ENCODE measurements around the gene DLGAP4. TPM values are rescaled to one million over a fixed set of nuclear protein-coding genes. Genes with fewer than 3 reads are reported as not detected.
A peak's percentile ranks its signal among the peaks of the same experiment; 100 is the strongest.

Gene DLGAP4
- total RNA-seq, 1 donor = 26.1 TPM

GRCh38 chr20:36273414-36274180, 32.5 kb upstream of the DLGAP4 start:
- no peak for DNase-seq (ENCODE audit: low read depth in 2 of 3, low spot score in 2 of 3)

- no peak for DNase-seq (ENCODE audit: low read depth in 2 of 3, low spot score in 2 of 3)
Measured at GRCh38 chr20:36274181-36274841, 31.8 kb upstream of the DLGAP4 start.

DNA sequence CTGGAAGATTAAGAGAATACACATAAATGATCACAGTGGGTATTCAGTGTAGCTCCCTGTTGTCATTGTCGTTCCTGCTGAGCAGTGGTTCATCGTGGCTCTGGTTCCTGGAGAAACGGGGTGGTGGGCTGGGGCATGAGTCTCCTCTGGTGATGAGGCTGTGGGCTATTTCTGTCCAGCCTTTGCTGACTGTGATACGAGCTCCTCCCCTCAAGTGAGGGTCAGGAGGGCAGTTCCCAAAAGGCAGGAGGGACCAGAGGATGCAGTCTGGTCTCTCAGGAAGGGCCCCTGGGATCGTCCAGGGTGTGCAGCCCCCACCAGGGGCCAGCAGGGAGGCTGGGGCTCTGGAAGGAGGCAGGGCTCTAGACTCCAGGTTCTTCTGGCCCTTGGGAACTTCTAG, 31.1 kb upstream of the DLGAP4 start:
- no peak for DNase-seq (ENCODE audit: low read depth in 2 of 3, low spot score in 2 of 3)

DNA sequence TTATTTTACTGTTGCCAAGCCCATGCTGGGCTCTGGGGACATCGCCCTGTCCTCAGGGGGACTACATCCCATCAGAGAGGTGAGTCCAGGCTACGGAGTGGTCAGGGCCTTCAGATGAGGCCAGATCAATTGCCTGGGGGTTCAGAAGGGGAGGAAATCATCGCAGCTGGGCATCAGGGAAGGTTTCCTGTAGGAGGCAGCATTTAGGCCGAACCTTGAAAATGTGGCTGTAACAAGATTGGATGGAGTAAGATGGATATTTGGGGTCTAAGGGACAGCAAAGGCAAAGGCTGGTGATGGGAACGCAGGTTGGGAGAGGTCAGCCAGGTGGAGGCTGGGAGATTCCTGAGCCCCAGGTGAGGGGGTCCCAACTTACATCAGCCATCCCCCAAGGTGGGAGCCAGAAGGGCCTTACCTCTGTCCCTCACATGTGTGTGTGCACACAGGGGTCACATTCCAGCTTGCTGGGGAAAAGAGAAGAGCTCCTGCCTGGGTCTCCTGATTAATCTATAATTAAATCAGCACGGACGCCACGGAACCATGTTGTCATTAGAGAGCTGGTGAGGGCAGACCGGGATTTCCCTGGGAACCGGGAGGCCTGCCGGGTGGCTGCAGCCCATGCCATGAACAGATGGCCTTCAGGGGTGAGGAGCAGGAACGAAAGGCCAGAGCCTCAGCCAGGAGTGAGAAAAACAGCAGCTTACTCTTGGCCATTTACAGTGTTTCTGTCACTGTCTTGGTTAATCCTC, 30.5 kb upstream of the DLGAP4 start:
- no peak for DNase-seq (ENCODE audit: low read depth in 2 of 3, low spot score in 2 of 3)

DNA sequence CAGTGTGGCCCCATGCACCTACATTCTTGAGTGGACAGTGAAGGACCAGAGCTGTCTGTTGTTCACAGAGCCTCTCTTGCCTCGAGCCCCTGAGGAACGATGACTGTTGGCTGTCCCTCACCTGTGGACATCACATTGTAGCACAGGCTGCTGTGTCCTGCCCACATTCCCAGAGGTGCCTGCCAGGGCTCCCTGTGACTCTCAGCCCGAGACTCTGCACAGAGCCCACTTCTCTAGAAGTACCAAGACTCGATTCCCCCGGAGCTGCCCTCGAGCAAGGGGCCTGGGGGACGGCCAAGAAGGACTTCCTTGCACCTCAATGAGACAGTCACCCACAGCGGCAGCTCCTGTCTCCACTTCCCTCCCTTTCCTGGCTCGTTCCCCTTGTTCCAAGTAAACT, 28.6 kb upstream of the DLGAP4 start:
- DNase-seq (ENCODE audit: low read depth in 2 of 3, low spot score in 2 of 3) = no peak

DNA sequence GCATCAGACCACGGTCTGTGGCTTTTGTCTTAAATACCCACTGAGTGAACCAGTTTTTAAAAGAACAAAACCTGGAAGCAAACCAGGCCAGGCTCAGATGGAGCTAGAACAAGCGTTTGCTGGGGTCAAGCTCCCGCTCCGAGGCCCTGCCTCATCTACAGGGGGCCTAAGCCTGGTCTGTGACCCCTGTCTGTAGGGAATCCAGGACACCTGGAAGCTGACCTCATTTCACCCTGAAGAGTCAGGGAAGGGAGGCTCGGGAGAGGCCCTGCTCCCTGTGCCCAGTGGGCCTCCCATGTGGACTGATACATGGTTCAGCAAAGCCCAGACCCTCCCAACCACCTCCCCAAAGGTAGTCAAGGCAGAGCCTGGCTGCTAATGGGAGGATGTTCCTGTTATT, 26.8 kb upstream of the DLGAP4 start:
- DNase-seq (ENCODE audit: low read depth in 2 of 3, low spot score in 2 of 3) = no peak

DNA sequence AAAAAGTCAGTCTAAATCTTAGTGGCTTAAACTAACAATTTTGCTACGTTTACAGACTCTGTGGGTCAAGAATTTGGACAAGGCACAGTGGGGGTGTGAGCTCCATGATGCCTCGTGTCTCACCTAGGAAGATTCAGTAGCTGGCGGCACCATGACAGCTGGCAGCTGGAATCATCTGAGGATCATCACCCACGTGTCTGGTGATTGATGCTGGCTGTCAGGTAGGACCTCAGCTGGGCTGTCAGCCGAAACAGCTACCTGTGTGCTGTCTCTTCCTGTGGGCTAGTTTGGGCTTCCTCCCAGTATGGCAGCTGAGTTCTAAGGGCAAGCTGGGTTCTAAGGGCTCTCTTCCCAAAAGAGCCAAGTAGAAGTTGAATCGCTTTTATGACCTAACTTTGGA, 26.4 kb upstream of the DLGAP4 start:
- DNase-seq (ENCODE audit: low read depth in 2 of 3, low spot score in 2 of 3) = no peak

DNA sequence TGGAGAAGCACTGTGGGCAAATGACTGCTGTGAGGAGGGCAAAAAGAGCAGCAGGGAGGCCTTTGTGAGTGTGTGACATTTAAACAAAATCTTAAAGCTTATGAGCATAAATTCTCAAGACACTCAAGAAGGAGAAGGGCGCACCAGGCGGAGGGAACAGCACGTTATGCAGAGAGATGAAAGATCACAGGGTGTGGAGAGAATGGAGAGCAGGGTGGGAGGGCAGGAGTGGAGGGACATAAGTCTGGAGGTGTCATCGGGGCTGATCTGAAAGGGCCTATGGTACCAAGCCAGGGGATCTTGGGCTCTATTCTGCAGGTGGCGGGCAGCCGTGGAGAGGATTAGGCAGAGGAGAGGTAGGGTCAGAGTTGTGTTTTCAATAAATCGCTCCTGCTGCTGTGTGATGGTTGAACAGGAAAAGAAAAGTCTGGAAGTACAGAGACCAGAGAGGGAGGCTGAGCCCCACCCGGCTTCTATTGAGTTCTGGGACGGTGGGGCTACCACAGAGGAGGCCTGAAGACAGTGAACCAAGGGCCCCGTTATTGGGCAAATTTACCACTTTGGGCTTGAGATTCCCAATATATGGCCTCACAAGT, 24.3 kb upstream of the DLGAP4 start:
- DNase-seq (ENCODE audit: low read depth in 2 of 3, low spot score in 2 of 3) = no peak

GRCh38 chr20:36284751-36285150, 21.4 kb upstream of the DLGAP4 start:
- DNase-seq (ENCODE audit: low read depth in 2 of 3, low spot score in 2 of 3) = no peak

DNA sequence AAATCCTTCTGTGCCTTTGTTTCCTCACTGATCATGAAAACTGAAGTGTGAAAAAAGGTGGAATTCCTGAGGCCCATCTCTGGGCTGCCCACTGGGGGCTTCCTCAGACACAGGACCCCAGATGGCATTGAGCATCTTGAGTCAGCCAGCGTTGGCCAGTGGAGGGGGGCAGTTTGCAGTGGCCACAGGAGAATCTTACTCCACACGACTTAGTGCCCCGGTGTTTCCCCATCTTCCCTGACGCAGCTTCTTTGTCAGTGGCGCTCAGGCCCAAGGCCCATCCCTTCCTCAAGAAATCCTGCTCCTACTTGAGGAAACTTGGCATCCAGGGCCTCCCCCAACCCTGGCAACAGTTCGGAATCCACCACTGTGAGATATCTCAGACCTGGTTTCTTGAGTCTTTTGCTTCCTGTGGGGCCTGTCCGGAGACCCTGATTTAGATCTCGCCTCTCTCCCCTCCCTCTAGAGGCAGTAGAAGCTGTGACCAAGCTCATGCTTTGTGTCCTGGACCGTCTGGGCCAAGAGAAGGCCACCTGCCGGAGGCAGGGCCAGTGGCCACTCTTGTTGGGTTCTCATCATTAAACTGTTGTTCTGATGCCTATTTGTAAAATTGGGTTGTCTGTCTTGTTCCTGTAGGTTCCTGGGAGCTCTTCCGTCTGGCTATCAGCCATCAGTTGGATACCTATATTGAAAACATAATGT, 20.2 kb upstream of the DLGAP4 start:
- no peak for DNase-seq (ENCODE audit: low read depth in 2 of 3, low spot score in 2 of 3)

- no peak for DNase-seq (ENCODE audit: low read depth in 2 of 3, low spot score in 2 of 3)
Measured at GRCh38 chr20:36297656-36298055, 8.5 kb upstream of the DLGAP4 start.

DNA sequence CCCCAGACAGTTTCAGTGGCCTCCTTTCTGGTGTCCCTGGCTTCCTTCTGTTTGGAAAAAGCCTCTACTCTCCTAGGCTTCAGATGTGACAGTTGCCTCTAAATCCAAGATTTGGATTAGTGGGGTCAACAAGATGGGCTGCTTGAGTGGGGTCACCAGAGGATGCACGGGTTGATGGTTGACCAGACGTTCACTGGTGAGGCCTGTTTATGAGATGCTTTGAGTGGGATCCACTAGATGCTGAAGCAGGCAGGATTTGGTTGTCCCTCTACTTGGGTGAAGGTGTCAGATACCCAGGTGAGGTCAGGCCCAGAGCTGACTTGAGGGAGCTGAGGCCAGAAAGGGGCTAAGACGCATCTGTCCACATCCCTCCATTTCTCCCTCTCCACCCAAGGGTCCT, 8.1 kb upstream of the DLGAP4 start:
- DNase-seq (ENCODE audit: low read depth in 2 of 3, low spot score in 2 of 3) = no peak

GRCh38 chr20:36298795-36299339, 7.3 kb upstream of the DLGAP4 start:
- DNase-seq (ENCODE audit: low read depth in 2 of 3, low spot score in 2 of 3) = no peak

DNA sequence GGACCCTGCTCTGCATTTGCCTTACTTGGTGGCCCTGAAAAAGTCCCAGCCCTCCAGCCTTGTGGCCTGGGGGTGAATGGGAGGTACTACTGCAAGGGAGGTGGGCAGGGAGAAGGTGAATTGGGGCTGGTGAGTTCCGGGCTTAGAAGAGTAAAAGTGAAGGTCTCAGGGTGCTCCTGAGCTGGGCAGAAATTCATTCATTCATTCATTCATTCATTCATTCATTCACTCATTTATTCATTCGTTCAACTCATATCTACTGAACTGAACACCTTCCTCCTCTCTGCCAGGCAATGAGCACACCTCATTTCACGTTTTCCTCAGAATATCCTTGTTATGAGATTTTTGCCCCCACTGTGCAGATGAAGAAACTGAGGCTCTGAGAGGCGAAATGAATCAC, 6.7 kb upstream of the DLGAP4 start:
- DNase-seq (ENCODE audit: low read depth in 2 of 3, low spot score in 2 of 3) = no peak

DNA sequence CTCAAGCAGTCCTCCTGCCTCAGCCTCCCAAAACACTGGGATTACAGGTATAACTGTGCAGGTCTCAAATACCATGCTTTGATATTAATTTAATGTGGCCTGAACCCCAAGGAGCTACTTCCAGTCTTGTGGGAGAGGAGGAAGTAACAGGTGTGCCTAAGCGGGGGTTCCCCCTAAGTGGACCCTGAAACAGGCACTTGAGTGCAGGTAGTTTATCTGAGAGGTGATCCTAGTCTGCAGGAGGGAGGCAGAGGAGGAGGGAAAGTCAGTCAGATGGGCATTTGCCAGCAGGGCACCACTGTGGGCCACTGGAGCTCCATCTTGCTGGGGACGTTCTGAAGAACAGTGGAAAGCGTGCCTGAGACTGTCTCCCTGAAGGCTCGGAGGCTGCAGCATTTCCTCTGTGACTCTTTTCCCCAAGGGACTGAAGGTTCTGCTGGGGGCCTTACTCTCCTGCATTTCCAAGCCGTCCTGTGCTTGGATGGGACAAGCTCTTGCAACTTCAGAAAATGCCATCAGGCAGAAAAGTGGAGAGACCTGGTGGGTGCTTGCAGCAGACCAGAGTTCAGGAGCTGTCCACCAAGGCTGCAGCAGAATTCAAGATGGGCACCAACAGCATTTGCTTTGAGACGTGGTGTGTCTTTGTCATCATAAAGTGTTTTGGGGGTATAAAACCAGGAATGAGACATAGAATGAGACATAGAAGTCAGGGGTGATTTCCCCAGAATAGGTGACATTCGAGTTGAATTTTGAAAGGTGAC, 4.6 kb upstream of the DLGAP4 start:
- no peak for DNase-seq (ENCODE audit: low read depth in 2 of 3, low spot score in 2 of 3)

DNA sequence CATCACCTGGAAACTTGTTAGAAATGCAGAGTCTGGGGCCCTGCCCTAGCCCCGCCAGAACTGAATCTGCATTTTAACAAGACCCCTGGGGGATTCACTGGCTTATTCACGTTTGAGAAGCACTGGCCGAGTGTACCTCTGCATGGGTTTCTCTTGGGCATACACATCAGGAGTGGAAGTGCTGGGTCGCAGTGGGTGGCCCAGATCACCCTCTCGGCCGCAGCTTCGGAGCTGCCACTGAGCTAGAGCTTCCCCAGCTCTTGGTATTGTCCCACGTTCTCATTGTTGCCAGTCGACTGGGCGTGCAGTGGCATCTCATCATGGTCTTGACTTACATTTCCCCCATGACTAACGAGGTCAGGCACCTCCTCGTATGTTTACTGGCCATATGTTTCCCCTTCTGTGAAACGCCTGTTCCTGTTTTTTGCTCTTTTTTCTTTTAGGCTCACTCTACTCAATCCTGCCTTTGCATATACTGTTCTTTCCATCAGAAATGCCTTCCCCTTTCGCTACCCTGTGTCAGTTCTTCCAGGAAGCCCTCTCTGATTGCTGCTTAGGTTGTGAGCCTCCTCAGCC, 3.0 kb upstream of the DLGAP4 start:
- DNase-seq (ENCODE audit: low read depth in 2 of 3, low spot score in 2 of 3) = peak in 2 of 3 donors; percentile 36 to 61

DNA sequence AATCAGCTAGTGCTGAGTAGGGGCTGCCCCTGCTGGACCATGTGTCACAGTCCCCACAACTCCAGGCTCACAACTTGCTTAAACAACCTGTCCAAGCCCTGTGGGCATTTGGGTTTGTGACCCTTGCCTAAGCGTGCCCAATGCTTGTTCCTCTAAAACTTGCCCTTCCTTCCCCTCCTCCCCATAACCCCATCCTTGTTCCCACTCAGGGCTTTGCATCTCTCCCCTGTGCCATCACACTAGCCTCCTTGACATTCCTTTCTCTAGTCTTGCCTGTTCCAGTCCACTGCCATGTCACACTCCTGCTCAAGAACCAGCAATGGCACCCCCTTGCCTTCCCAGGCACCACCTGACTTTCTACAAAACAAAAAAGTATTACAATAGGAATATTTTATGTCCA, 2.3 kb upstream of the DLGAP4 start:
- DNase-seq (ENCODE audit: low read depth in 2 of 3, low spot score in 2 of 3) = no peak

GRCh38 chr20:36304786-36305495, 1.2 kb upstream of the DLGAP4 start:
- DNase-seq (ENCODE audit: low read depth in 2 of 3, low spot score in 2 of 3) = no peak
